GM18861 (cell line): ENCODE measurements around the gene CMBL.
A peak's percentile ranks its signal among the peaks of the same experiment; 100 is the strongest.
"Not testable (repeated sequence)": the region's sequence is repeated elsewhere in the genome, so short reads cannot be mapped to it uniquely, and the experiment has no call there.

Experiments
- ATAC-seq: cut with Tn5 transposase; IDR thresholded peaks from one replicate; pipeline ENCODE4 v1.9.1; 2021; ENCODE audit not compliant: unreplicated experiment

The CMBL gene

DNA sequence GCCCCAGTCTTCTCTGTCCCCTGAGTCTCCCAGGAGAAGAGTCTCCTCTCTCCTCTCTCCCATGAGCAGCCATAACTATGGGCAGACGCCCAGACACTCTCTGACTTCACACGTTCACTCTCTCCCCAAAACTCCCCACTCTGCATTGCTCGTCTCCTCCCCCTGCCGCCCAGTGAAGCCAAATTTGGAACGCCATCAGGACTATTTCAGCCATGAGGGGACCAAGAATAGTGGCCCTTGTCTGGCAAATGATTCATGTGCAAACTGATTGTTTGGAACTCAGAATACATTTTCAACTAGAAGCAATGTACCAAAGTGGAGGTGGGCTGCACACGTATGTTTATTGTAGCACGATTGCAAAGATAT lies 20.9 kb downstream of the CMBL start:
- ATAC-seq, result no peak

DNA sequence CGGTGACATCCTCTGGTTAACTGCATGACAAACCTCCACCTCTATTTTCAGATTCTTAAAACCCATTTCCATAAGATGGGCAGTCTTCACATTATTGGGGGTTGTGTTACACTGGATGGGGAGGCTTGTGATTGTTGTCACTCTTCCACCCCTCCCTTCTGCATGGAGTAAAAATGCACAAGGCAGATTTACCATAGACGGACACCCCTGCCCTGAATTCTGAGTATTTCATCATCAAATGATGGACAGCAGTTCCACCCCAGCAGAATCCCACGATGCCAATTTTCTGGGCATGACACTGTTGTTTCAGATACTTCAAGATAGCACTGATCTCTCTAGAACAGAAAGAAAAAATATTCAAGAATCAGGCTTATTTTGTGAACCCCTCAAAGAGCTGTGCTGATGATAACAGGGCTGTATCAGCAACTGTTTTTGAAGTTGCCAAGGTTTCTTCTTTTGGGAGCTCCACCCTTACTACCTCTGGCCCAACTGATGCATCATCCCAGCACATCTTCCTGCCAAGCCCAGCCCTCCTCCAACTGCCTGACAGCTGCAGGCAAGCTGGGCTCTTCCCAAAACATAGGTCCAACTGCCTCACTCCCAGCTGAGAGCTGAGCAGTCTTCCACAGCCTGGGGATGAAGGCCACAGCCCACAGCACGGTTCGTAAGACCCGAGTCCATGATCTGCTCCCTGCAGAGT lies 21.4 kb downstream of the CMBL start:
- no peak for ATAC-seq

DNA sequence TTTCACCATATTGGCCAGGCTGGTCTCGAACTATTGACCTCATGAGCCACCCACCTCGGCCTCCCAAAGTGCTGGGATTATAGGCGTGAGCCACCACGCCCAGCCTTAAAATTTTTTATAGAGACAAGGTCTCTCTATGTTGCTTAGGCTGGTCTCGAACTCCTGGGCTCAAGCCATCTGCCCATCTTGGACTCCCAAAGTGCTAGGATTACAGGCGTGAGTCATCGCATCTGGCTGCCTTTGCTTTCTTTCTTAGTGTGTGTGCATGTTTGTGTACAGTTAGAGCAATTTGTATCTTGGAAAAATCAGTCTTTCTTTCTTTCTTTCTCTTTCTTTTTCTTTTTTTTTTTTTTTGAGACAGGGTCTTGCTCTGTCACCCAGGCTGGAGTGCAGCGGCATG lies 22.3 kb downstream of the CMBL start:
- ATAC-seq, result not testable (repeated sequence)

DNA sequence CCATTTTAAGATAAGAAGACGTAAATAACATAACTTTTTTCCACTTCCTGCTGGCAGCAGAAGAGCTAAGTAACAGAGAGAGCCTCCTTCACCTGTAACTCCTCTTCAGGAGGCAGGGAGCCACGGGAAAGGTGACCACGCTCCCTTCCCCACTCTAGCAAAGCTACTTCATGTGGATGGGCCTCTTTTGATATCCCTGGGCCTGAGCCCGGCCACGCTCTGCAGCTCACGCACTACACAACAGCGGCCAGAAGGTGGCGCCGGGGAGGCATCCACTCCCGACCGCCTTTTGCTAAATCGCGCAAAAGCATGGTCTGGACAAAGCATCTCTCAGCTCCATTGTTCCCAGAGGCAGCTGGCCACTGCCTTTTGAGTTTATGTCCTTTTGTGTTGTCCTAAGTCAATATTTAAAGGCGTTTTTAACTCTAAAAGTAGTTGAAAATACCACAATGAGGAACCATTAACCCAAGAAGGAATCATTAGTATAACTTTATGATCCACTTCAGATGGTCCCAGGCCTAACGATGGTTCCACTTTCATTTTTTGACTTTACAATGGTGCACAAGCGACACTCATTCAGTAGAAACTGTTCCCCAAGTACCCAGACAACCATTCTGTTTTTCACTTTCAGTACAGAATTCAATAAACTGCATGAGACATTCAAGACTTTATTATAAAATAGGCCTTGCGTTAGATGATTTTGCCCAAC lies 23.6 kb downstream of the CMBL start:
- peak; percentile 92 for ATAC-seq

DNA sequence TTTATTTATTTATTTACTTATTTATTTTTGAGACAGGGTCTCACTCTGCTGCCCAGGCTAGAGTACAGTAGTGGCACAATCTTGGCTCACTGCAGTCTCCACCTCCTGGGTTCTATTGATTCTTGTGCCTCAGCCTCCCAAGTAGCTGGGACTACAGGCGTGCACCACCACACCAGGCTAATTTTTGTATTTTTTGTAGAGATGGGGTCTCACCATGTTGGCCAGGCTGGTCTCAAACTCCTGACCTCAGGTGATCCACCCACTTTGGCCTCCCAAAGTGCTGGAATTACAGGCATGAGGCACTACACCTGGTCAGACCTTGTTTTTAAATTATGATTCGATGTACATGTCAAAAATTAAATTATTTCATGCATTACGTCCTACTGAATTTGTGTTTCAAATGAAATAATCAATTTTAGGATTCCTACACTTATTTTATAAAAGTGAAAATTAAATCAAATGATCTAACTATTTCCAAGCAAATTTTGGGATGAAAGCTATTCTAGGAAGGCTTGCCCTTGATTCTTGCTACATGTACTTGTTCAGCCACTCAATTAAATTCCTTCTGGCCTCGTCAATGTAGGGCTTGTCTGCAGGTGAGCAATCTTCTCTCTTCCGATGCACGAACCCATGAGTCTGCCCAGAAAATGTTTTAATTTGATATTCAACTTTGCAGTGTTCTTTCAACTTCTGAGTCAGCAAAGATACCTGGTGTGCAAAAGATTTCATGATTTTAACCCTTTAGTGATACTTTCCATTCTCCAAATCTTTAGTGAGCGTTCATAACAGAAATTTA lies 27.6 kb downstream of the CMBL start:
- ATAC-seq, result no peak

DNA sequence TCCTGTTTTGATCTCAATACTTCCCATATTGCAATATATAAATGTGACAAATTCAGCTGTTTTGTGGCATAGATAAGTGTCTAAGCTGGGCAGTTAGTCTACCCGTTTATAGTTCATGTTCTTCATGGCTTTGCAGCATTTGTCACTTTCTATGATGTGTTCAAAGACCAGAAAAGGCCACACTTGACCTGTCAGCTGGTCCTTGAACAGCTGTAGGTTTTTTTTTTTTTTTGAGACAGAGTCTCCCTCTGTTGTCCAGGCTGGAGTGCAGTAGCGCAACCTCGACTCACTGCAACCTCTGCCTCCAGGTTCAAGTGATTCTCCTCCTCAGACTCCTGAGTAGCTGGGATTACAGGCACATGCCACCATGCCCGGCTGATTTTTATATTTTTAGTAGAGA lies 28.4 kb downstream of the CMBL start:
- no peak for ATAC-seq

DNA sequence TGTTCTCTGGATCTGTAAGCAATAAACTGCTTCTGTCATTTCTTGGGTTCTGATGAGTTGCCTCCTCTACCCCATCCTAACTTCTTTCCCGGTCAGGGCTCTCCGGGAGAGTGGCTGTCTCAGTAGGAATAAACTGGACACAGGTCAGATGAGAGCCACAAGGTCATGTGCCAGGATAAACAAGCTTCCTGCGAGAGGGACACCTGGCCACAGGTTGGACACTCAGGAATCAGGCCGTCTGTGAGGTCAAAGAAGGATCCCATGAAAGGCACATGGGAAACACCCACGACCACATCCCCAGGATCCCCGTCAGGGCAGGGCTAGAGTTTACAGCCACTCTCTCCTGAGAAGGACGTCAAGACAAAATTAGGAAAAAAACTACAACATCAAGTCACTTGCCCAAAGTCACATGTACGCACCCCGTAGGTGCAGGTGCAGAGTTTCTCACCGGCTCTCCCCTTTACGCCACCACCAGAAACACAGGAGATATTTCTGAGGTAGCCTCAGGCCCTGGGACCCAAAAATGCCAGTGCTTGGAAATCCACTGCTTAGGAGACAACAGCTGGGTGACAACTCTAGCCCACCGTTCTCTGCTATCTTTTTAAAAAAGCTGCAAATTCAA lies 28.9 kb downstream of the CMBL start:
- ATAC-seq, result no peak

DNA sequence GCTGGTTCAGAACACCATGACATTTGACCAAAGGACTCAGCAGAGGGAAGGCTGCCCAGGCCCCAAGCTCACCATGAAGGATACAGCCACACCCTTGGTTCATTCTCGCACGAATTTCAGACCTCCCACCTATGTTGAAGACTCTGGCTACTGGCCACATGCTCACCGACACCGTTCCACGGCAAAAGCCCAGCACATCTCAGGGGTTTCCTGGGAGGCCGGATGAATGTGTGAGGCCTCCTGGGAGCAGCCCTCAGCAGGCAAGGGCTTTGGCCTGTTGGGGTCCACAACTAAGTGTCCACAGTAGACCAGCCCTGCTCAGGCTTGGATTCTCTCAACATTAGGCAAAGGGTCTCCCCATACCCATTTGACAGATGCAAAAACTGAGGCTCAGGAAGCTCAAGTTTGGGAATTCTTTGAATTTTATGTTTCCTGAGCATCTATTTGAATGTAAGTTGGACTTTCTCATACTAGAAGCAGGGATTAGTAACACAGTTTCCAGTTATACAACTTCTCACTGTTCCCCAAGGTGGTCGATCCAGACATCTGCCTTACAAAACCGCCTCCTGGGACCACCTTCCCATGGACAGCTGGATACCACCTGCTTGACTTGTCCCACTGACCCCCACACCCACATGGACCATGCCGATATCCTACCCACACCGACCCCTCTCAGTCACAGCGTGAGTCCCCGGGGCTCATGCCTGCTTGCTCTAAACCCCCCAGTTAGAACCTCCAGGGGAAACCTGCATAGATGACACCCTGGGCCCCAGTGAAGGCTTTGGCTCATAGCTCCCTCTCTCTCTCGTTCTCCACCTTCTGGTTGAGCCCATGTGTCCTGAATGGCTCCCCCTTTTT lies 29.7 kb downstream of the CMBL start:
- ATAC-seq, result no peak

DNA sequence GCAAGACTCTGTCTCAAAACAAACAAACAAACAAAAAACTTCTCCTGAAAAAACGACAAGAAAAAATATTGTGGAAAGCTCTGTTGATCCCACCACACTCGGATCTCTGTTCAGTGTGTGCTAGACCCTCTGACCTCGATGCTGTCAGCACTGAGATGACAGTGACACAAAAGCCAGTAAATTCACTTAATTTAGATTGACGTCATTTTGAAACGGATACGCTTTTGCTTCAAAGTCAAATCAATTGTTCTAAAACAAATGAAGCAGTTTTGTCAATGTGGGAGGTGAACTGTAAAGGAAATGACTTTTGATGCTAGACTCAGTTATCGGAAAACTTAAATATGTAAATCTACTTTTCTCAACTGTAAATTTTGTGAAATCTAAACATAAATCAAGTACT lies 31.0 kb downstream of the CMBL start:
- ATAC-seq, result no peak

DNA sequence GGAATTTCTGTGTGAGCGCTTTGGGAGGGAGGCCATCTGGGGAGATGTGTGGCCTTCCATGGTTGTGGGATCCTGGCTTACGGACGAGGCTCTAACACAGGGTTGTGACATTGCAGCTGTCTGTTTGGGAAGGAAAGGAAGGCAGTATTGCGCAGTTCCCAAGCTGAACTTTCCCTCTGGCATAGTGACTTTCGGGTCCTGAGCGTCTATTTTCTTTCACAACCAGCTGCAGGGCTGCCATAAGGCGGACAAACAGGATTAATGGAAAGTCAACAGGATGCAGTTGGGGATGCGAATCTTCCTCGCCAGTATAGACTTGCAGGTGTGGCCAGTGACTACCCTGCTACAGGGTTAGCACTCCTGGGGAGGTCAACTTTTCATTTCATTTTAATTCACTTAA lies 31.7 kb downstream of the CMBL start:
- ATAC-seq, result no peak

DNA sequence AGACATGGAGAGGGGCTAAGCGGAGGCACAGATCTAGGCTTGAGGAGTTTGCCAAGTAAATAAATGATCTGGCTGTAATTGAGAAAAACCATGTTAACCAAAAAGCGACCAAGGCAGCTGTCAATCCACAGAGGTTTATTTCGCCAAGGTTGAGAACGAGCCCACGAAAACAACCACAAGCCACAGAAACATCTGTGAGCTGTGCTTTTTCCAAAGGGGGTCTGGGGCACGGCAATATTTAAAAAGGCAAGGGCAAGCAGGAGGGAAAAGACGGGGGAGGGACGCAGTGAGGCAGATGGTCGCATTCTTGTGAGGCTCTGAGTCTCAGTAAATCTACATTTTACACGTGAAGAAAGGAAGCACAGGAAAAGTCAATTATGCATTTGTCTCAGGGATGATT lies 32.2 kb downstream of the CMBL start:
- no peak for ATAC-seq

DNA sequence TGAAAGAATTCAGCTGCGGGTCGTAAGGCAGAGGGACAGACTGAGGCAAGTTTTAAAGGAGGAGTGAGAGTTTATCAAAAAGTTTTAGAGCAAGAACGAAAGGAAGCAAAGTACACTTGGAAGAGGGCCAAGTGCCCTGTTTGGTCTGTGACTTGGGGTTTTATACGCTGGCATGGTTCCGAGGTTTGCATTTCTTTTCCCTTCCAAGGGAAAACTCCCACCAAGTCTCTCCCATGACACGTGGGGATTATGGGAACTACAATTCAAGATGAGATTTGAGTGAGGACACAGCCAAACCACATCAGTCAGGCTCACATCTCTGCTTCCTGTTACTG lies 34.9 kb downstream of the CMBL start:
- ATAC-seq, result not testable (repeated sequence)

DNA sequence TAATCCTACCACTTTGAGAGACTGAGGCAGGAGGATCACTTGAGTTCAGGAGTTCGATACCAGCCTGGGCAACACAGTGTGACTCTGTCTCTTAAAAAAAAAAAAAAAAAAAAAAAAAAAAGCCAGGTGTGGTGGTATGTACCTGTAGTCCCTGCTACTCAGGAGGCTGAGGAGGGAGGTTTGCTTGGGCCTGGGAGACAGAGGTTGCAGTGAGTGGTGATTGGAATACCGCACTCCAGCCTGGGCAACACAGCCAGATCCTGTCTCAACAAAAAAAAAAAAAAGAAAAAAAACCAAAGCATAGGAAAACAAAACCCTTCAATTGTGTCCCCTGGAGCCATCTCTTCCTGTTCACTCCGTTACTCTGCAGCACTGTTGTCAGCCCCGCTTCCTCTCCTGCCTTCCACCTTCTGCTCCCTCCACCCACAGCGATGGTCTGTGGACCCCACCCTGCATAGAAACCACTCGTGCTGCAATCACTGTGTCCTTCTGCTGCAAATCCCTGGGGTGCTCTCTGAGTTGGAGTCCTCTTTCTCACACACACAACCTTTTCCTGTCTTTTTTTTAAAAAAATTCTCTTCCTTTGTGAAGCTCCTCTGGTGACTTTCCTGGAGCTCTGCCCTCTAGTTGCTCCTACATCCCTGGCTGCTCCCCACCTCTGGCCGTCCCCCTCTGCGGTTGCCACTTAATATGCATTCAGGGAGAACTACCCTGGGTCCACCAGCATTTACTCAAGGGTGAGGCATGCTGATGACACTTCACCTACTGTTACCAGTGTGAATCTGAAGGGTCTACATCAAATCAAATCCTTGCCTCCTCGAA lies 35.4 kb downstream of the CMBL start:
- no peak for ATAC-seq

DNA sequence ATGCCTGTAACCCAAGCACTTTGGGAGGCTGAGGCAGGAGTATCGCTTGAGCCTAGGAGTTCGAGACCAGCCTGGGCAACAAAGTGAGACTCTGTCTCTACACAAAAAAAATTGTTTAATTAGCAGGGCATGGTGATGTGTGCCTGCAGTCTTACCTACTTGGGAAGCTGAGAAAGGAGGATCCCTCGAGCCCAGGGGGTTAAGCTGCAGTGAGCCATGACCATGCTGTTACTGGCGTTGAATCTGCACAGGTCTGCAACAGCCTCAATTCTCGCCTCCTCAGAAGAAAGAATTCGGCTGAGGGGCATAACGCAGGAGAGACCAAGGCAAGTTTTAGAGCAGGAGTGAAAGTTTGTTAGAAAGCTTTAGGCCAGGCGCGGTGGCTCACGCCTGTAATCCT lies 39.6 kb downstream of the CMBL start:
- no peak for ATAC-seq

DNA sequence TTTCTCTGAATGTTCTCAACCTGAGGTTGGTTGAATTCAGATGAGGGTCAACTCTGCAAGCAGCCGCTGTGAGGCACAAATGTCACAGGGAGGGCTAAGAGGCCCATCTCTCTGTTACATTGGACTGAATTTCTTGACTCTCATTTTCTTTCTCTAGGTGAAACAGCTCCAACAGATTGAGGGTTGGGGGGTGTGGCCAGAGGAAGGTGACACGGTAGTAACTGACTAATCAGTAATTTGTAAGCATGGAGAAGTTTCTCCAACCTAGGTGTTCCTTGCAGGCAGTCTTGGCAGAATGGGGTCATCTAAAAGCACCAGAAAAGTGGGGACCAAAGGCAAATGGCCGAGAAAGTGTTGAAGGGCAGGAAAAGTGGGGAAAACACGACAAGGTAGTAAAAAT lies 40.9 kb downstream of the CMBL start:
- no peak for ATAC-seq

DNA sequence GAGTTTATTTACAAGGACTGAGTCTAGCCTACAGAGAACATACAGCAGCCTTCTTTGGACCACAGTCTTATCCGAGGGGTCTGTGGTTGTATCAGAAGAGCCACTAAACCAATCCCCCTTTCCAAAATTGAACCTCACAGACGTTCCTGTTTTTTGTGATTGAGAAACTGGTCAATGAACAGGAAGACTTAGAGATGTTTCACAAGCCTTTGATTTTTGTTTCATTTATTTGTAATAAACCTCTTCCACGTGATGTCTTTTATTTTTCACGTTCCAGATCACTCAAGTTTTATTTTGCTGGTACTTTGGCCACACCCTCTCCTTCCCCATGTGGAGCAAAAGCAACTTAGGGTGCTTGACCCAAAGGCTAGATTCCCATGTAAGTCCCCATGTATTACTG lies 41.6 kb downstream of the CMBL start:
- no peak for ATAC-seq

DNA sequence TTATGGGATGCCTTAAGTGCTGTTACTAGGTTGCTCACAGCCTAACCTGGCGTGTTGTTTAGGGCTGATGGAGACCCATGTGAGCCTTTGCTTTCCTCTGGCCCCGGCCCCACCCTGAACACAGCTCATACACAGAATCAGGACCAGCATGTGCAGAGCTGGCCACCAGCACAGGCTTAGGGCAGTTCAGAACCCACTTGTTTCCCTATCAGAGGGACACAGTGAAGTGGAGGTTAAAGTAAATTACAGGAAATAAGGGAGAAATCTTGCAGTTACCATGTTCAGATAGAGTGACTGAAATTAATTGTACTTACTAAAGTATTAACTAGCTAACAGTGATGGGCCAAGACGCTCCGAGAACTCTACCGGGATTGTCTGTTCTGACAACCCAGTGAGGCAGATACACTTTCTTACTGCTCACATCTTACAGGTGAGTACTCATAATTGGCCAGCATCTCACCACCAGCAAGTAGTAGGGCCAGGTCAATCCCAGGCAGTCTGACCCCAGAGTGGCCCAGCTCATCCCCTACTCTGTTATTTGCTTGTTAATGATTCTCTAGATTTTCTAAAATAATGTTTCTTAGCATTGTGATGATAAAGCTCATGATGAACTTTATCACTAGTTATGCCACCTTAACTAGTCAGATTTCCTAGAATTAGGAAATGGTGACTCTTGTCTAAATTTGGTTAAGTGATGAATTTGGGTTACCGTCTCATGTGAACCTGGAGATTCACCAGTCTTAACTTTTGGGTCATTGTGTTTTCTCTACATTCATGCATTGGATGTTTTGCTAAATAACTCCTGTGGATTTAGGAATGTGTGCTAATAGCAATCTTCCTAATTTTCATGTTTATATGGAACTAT lies 42.2 kb downstream of the CMBL start:
- ATAC-seq, result no peak

DNA sequence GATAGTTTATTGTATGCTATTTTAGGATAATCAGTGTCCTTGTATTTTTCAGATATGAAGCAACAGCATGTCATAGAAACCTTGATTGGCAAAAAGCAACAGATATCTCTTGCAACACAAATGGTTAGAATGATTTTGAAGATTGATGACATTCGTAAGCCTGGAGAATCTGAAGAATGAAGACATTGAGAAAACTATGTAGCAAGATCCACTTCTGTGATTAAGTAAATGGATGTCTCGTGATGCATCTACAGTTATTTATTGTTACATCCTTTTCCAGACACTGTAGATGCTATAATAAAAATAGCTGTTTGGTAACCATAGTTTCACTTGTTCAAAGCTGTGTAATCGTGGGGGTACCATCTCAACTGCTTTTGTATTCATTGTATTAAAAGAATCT lies 43.1 kb downstream of the CMBL start:
- ATAC-seq, result no peak

DNA sequence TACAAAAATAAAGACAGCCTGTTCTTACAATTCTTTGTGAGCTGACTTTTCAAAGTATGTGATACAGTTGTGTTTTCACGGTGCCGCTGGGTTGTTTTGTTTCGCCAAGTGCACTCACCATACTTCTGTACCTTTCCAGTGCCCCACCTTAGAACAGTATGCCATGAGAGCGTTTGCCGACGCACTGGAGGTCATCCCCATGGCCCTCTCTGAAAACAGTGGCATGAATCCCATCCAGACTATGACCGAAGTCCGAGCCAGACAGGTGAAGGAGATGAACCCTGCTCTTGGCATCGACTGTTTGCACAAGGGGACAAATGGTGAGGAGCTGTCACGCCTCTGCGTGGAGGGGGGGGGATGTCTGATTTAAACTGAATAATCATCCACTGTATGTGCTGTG lies 44.7 kb downstream of the CMBL start:
- ATAC-seq, result no peak
